Activated CD8-positive, alpha-beta memory T cell treated with anti-CD3 and anti-CD28 coated beads for 1 hour (primary cell): Measurements from ENCODE around the gene NES.

Experiments
- DNase-seq, 2 donors: peaks; one replicate each; pipeline ENCODE4 v3.0.0-alpha.2; 2020; ENCODE audit warnings: low read depth in 1 of 2; ENCODE audit errors: extremely low read depth in 1 of 2

The NES gene

DNA sequence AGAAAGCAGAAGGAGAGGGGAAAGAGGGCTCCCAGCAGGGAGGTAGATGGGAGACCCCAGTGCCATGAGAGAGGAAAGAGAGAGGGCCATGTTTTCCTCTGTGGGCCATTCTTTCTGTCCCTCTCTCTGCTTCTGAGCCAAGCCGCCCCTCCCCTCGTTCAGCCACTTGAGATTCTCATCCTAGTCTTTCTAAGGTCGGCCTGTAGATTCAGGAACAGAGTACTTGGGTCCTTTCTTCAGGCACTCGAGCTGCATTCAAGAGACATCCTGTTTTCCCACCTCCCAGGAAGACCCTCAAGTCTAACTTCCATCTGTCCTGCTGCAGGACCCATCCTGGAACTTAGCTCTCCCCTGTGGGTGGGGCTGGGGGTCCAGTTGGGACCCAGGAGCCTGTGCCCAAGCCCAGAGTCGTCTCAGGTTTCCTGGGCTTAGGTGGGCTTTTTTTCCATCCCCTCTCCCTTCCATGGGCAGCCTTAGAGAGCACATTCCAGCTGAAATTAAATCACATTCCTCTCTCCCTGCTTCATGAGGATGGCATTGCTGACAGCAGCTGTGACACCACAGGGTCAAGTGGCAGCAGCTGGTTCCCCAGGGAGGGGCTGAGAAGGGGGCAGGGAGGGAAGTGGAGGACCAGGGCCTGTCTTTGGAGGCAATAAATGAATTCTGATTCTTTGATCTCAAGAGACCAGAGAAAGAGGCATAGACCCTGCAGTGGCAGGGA is 13.0 kb downstream of the NES start:
- no peak for DNase-seq

DNA sequence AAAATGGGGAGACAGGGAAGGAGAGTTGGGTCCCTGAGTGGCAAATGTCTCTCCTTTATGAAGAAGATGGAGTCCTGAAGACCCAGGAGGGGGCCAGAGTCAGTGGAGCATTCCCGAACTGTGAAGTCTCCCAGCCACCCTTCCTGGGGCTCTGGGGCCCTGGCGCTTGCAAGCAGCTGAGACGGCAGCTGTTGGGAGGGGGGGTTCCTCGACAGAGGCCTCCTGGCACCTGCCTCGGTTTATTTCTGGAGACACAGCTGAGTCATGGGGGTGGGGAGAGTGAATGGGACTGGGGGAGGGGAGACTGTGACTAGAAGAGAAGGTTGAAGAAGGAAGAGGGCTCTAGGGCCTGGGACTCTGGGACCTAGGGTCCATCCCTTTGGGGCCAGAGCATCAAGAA is 14.0 kb downstream of the NES start:
- no peak for DNase-seq

DNA sequence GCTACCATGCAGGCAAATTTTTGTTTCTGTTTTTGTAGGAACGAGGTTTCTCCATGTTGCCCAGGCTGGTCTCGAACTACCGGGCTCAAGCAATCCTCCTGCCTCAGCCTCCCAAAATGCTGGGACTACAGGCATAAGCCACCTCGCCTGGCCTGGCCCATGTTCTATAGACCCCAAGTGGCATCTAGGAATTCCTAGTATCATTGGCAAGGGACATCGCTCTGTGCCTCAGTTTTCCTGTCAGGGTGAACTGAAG is 14.5 kb downstream of the NES start:
- no peak for DNase-seq

DNA sequence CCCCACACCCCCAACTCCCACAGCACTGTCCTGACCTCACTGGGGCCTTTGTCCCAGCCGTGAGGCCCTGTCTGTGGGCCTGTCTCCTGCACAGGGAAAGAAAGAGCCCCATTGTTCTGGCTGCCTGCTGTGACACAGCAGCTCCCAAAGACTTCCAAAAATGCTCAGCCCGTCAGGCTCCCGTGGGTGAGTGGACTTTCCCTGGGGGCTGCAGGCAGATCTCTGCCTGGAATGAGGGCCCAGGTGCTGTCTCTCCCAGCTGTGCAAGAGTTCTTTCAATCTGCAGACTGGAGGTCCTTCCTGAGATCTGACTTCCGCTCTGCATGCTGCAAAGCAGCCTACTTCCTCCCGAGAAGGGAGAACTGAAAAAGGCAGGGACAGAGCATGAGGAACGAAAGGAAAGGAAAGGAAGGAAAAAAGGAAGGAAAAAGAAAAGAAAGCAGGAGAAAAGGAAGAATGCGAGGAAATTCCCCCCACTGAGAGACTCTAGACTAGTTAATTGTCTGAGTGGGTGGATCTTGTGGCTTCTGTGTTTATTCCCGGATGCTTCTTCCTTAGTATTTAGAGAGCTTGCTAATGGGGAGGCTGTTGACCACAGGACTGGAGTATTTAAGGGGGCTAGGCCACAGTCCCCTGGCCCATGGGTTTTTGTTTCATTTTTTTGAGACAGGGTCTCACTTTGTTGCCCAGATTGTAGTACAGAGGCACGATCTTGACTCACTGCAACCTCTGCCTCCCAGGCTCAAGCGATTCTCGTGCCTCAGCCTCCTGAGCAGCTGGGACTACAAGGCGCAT is 15.0 kb downstream of the NES start:
- no peak for DNase-seq

DNA sequence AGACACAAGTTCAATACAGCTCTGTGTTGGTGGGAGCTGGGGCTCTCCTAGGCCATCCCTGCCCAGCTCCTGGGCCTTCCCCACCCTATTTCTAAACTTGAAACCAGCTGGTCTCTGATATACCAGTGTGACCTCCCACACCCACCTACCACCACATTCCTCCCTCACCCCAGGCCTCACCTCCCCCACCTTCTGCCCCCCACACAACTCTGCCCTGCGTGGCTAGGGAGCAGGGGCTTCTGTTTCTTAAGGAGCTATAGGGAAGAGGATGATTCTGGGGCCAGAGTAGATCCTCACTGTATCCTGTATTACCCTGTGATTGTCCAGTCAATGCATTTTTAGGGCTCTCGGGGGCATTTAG is 16.5 kb downstream of the NES start:
- DNase-seq: no peak

DNA sequence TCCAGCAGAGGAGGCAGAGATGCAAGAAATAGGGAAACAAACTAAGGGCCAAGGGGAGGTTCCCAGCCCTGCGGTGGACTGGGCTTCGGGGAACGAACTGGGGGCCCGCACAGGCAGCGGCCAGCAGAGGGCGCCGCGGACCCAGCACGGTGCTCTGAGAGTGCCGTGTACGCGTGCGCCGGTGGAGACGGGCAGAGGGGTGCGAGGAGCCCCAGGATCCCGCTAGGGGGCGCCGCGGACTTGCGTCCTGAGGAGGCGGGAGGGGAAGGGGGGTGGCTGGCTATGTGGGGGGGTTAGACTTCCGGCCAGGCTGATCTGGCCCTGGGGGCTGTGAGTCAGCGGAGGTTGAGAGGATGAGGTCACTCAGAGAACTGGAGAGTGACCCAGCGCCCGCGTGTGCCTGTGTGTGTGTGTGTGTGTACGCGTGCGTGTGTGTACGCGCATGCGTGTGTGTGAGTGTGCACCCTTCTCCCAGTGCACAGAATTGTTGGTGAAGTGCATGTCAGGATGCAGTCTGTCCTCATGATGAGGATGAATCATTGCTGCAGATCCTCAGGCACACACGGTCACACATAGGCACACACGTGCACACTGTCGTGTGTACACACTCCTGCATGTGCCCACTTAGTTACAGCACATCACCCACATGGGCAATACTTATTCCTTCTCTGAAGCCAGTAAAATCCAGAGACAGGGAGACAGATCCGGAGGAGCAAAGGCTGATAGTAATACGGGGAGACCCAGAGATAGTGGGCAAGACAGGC is 17.0 kb downstream of the NES start:
- peak; percentile 74 to 87 for DNase-seq

DNA sequence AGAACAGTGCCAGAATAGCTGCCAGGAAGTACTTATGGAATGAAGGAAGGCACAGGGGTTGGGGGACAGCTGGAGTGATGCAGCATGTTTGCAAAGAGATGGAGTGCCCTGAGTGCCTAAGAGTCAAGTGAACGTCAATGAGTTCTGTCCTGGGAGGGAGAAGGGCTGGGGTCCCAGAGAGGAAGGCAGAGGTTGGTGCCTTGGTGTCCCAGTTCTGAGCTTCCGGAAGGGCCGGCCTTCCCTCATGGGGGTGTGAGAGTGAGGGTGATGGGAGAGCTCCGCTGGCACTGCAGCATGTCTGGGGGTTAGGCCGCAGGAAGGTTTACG is 17.6 kb downstream of the NES start:
- DNase-seq: no peak

DNA sequence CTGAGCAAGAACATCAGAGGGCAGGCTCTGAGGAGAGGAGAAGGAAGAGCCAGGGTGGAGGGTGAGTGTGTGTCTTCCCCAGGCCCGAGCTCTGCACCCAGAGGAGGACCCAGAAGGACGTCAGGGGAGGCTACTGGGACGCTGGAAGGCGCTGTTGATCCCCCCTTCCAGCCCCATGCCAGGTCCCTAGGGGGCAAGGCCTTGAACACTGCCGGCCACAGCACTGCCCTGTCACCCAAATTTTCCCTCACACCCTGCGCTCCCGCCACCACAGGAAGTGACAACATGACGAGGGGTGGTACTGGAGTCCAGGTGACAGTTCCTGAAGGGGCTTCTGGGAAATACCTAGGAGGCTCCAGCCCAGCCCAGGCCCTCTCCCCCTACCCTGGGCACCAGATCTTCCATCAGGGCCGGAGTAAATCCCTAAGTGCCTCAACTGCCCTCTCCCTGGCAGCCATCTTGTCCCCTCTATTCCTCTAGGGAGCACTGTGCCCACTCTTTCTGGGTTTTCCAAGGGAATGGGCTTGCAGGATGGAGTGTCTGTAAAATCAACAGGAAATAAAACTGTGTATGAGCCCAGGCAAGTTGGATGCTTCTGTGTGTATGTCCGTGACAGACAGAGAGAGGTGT is 18.1 kb downstream of the NES start:
- DNase-seq: no peak

DNA sequence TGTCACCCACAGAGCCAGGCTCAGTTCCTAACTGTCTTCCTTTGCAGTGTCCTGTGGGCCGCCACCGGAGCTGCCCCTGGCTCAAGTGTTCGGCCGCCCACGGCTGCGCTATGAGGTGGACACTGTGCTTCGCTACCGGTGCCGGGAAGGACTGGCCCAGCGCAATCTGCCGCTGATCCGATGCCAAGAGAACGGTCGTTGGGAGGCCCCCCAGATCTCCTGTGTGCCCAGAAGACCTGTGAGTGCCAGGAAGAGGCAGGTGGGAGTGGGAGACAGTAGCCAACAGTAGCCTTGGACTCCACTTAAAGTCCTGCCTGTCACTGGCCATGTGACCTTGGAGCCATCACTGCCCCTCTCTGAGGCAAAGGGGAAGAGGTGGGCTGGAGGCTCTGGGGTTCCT is 18.7 kb downstream of the NES start:
- DNase-seq: no peak

DNA sequence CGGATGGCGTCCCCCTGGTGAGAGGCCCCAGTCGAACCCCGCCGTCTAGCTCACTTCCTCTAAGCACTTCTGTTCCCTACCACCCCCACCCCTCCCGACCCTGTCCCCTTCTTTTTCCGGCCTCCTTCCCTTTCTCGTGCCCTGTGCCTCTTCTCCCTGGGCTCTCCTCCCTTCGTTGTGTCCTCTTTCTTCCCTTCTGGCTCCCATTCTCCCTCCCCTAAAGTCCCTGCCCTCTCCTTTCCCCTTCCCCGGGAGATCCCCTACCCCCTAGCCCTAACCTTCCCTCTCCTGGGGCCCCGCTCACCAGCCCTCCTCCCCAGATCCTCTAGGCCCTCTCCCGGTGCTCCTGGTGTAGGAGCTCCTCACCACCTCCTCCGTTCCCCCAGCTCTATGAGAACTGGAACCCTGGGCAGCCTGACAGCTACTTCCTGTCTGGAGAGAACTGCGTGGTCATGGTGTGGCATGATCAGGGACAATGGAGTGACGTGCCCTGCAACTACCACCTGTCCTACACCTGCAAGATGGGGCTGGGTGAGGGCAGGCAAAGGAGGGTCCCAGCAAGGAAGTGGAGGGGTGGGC is 19.4 kb downstream of the NES start:
- DNase-seq: no peak

DNA sequence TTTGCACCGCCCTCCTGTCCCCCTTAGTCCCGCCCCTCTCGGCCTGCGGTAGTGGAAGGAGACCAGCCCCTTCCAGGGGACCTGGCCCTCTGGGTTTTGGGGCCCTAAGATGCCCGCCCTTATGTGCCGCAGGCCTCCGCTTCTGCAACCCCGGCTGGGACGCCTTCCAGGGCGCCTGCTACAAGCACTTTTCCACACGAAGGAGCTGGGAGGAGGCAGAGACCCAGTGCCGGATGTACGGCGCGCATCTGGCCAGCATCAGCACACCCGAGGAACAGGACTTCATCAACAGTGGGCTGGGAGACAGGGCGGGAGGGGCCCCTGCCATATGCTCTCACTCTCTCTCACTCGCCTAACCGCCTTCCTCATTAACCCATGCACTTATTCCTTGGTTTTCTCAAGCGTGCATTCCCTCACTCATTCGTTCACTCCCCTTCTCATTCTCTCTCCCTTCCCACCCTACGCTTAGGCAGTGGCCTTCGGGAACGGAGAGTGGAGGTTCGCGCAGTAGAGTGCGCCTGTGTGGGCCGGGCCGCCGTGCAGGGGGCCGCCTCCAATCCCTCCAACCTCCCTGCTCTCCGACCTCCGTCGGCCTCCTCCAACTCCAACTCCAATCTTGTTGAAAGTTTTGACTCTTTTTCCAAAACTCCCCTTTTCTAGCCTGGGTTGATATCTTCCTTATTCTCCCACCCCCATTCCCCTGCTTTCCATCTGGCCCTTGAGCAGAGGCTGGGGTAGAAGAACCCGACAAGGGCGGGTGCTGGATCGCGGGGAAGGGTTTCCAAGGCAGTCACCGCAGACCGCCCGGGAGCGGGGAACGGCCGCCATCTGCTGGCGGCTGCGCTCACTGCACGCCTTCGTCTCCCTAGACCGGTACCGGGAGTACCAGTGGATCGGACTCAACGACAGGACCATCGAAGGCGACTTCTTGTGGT is 20.1 kb downstream of the NES start:
- DNase-seq: peak; percentile 19 to 68

DNA sequence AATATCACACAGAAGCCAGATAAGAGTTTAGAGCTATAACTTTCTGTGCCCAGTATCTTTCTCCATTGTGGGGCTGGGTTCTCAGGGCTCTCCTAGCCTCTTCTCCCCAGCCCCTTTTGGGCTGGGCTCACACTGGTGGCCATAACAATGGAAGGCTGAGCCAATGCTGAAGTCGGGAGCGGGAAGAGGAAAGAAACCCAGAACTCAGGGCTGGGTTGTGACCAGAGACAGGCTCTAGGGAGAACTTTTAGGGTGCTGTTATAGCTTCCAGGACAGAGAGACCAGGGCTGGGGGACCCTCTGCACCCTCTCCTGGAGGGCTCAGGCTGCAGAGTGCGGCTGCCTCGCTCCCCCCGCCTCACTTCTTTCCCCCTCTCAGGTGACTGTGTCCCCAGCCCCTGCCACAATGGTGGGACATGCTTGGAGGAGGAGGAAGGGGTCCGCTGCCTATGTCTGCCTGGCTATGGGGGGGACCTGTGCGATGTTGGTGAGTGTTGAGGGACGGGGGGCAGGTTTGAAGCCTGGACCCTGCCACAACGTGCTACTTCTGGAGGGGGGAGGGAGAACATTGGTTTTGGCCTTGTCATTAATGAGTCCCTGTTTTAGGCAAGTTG is 21.2 kb downstream of the NES start:
- no peak for DNase-seq

DNA sequence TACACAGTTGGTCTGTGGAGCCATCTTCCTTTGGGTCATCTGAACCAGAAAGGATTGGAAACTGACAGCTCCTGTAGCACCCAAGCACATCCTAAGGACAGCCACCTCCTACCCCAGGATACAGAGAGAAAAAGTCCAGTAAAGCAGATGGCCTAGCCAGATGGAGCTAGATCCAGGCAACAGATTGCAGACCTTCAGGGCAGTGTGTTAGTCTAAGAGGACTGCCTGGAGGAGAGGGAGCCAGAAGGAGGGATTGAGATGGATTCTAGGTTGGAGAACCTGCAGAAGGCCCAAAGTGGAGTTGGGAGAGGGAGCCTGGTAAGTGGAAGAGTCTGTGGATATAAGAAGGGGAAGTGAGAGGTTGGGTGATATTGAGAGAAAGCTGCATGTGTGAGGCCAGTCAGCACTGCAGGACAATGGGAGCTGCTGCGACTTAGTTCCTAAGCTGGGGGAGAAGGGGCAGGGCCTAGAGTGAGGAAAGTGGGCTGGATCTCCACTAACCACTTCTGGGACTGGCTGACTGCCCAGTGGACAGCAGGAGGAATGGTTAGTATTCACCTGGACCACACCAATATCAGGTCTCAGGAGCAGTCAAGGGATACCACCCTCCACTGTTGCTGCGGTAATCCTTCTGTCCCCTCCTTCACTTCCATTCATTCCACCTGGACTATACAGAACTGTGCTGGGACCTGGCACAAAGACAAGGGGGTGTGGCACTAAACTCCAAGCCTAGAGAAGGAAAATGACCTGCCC is 21.9 kb downstream of the NES start:
- no peak for DNase-seq

DNA sequence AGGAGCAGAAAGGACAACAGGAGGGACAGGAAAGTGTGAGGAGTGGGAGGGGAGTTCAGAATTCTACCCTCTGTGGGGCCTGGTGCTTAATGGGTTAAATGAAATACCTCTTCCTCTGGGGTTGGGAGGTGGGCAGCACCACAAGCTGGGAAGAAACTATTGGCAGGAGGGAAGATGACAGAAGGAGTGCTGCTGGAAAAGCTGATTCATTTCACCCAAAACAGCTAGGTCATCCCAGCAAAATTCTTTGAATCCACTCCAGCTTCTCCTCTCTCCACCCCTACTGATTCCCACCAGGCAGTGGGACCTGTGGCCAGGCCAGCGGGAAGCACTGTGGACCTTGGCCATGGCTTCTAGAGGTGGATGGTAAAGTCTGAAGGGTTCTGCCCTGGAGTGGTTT is 22.5 kb downstream of the NES start:
- no peak for DNase-seq

DNA sequence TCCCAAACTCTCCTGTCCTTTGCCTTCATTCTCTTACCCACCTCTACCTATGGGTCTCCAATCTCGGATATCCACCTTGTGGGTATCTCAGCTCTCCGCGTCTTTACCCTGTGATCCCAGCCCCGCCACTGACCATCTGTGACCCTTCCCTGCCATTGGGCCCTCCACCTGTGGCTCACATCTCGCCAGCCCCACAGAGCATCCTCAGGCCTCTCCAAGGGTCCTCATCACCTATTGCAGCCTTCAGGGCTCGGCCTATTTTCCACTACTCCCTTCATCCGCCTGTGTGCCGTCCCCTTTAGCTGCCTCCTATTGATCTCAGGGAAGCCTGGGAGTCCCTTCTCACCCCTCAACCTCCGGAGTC is 24.2 kb downstream of the NES start:
- DNase-seq: no peak

DNA sequence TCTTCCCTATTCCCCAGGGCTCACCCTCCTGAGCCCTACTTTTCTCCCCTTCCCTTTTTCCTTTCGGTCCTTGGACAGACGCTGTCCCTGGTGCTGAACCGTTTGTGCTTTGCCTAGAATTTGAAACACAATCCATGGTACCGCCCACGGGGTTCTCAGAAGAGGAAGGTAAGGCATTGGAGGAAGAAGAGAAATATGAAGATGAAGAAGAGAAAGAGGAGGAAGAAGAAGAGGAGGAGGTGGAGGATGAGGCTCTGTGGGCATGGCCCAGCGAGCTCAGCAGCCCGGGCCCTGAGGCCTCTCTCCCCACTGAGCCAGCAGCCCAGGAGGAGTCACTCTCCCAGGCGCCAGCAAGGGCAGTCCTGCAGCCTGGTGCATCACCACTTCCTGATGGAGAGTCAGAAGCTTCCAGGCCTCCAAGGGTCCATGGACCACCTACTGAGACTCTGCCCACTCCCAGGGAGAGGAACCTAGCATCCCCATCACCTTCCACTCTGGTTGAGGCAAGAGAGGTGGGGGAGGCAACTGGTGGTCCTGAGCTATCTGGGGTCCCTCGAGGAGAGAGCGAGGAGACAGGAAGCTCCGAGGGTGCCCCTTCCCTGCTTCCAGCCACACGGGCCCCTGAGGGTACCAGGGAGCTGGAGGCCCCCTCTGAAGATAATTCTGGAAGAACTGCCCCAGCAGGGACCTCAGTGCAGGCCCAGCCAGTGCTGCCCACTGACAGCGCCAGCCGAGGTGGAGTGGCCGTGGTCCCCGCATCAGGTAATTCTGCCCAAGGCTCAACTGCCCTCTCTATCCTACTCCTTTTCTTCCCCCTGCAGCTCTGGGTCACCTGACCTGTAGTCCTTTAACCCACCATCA is 24.8 kb downstream of the NES start:
- DNase-seq: no peak

DNA sequence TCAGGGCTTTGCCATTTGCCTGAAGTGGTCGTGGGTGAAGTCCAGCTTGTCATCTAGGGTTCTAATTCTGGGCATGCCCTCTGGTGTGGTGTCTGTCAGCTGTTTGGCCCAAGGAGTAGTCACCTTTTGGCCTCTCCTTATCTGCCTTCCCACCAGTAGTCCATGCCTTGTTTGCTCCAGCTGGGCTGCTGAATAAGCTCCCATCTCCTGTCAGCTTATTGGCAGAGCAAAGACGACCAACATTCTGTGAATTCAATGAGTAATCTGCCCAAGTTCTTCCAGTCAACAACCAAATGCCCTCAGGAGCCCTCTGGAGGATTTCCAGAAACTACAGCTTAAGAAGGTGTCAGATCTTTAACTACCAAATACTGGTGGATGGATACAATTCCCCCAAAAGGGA is 28.3 kb downstream of the NES start:
- no peak for DNase-seq

DNA sequence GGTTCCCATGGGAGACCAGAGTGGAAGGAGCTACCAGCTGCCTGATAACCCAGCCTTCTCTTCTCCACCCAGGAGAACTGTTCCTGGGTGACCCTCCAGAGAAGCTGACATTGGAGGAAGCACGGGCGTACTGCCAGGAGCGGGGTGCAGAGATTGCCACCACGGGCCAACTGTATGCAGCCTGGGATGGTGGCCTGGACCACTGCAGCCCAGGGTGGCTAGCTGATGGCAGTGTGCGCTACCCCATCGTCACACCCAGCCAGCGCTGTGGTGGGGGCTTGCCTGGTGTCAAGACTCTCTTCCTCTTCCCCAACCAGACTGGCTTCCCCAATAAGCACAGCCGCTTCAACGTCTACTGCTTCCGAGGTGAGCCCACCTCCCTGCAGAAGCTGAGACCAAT is 28.7 kb downstream of the NES start:
- no peak for DNase-seq
